NCI-H1694 treated with DMSO at 0.1 percent for 48 hours (cell line): ENCODE data around the gene DENND5A.
"Not testable (repeated sequence)": the region's sequence is repeated elsewhere in the genome, so short reads cannot be mapped to it uniquely, and the experiment has no call there.

Source experiments
- DNase-seq: peaks from one replicate; lab custom pipeline; 2025; lab: John Stamatoyannopoulos, UW

DENND5A gene

DNA sequence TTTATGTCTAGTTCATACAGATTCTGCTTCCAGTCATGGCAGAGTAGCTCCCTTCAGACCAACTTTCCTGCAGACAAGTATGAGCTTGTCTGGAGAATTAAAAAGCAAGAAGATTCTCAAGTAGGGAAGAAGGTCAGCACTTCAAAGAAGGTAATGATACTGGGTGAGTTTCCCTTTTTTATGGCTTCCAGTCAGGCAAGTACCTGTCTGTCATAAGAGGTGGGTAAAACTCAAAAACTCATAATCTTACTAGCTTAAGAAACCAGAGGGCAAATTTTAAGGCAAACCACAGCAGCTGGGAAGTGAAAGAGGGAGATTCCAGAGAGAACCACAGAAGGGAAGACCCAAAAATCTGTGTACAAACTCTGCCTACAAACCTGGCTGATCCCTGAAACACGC lies 54.2 kb downstream of the DENND5A start:
- no peak for DNase-seq

DNA sequence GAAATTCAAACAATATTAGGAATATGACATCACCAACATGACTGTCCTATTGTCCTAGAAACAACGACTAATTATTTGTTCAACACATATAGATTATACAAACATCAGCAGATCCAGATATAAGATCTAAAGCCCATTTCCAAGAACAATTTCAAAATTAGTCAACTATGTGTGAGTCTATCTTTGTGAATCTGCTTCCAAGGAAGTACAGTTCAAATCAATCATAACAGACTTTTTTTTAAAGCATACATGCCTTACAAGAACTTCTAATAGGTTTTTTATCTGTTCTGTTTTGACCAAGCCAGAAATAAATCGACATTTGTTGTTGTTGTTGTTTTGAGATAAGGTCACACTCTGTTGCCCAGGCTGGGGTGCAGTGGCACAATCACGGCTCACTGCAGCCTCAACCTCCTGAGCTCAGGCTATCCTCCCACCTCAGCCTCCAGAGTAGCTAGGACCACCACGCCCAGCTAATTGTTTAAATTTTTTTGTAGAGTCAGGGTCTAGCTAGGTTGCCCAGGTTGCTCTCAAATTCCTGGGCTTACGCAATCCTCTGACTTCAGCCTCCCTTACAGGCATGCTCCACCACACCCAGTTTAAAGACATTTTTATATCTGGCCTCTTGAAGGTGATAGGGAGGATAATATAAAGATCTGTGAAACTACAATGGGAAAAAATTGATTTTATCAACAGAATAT lies 54.8 kb downstream of the DENND5A start:
- DNase-seq: no peak

DNA sequence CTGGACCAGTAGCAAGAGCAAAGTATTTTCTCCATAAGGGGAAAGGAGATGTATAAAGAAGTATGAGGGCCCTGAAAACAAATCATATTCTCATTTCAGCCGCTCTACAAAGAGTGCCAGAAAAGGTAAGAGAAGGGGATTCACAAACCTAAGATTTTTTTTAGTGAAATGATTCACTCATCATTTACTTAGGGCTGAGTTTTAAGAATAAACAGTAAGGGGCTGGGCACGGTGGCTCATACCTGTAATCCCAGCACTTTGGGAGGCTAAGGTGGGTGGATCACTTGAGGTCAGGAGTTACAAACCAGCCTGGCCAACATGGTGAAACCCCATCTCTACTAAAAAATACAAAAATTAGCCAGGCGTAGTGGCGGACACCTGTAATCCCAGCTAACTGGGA lies 55.5 kb downstream of the DENND5A start:
- DNase-seq: not testable (repeated sequence)

DNA sequence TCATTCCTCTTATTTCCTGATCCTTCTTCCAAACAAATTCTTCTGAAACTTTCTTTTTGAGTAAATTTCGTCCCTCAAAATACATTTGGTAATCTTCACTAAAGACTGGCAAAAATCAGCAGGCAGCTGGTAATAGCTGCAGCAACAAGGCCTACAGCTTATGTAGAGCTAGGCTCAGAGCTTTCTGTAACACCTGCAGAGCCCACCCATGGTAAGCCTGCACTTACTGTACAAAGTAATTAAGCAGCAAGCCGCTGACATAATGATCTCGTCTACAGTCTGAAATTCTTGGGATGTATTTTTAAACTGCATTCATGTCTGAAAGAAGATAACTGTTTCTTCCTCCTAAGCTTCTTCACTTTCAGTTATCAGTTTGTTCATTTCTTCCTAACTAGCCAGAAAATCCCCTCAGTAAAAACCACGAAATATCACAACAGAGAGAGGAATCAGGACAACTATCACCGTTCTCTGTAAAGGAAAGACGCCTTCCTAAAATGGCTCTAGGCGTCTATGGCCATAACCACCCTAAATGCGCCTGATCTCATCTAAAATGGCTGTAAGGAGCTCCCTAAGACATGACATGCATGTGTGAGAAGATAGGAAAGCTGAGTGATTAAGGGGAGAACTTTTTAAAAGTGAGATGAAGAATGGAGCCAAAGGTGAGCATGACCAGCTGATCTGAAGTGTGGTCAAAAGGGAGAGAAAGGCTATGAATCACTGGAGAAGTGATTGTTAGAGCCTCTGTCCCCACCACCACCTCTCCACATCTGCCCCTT lies 56.2 kb downstream of the DENND5A start:
- no peak for DNase-seq

DNA sequence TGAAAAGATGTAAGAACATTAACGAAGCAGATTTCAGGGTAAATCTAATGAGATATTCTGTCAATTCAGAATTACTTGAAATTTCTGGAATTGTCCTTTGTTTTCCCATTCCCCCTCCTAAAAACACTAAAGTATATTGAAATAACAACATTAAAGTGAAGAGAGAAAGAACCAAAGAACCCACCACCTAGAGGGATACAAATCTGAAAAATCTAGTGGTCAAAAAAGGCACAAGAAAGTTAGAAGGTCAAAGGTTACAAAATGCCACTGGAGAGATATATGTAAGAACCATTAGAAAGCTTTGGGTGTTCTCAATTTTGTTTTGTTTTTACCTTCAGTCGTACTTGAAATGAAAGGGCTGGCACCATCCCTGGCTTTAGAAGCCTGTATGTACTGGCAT lies 57.9 kb downstream of the DENND5A start:
- DNase-seq: no peak

DNA sequence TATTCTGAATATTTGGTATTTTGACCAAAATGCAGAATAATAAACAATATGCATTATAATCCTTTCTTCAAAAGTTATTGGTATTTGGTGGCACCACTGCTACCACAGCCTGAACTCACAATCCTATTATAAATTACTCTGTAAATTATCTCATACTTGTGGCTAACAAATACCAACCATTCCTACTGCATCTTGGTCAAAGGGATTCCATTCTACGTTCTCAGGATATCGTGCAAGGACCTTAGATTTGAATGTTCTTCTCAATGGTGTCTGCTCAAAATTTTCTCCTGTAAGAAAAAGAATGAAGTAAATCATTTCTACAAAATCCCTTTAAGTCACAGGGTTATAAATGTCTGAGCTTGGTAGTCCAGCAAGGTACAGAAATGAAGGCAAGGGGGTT lies 58.7 kb downstream of the DENND5A start:
- no peak for DNase-seq

DNA sequence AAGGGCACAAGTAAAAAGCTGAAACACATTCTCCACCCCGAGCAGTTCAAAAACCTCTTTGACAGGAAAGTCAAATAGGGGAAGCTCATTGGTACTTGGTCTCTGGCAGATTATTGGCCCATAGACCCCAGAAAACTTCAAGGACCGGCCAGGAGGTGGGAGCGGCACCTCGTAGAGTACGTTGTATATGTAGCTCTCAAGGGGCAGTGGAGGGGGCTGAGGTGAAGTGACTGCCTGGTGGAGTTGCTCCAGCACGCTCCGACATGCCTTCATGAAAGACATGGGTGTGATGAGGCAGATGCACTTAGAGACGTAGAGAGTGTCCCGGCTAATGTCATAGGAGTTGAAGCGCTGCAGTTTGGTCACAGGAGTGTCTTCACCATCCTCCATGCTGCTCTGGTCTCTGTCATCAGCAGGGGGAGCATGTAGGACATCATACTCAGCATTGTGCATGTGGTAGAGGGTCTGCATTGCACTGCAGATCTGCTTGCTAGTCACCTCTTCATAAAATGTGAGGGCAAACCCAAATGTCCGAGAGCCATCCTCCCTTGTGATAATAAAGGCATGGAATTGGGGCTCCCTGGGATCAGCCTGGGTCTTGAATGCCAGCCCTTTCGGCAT lies 61.3 kb downstream of the DENND5A start:
- DNase-seq: no peak

DNA sequence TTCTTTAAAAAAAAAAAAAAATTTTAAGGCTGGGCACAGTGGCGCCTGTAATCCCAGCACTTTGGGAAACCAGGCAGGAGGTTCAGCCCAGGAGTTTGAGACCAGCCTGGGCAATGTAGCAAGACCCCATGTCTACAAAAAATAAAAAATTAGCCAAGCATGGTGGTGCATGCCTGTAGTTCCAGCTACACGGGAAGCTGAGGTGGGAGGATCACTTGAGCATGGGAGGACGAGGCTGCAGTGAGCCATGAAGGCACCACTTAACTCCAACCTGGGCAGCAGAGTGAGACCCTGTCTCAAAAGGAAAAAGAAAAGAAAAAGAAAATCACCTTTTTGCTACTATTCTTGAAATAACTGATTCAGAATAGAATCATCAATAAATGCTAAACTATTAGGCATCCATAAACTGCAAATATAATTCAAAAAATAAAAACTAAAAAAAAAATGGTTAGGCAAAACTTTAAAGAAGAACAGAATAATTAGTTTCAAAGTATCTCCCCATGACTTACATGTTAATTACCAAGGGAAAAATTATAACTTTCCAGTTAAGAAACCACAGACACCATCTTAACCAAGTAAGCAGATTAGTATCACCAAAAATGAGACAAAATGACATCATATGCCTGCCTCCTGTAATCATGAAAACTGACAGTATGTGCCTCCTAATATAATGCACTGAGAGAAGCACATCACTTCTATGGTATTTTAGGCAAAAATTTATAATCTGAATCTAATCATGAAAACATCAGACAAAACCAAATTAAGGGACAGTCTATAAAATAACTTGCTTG lies 63.6 kb downstream of the DENND5A start:
- DNase-seq: no peak

DNA sequence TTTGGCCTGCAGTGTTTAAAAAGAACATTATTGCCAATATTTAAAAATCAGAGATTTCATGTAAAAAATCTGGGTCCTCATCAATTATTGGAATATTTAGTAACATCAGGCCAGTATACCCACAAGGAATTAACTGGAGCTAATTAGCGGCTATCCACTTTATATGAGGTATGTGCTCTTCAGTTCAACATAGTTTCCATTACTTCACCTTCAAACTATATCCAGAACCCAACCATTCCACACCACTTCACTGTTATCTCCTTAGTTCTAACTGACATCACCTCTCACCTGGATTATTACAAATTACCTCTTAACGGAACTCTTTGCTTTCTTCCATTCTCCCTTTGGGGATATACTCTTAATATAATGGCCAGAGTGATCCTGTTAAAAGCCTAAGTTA lies 64.7 kb downstream of the DENND5A start:
- DNase-seq: no peak

DNA sequence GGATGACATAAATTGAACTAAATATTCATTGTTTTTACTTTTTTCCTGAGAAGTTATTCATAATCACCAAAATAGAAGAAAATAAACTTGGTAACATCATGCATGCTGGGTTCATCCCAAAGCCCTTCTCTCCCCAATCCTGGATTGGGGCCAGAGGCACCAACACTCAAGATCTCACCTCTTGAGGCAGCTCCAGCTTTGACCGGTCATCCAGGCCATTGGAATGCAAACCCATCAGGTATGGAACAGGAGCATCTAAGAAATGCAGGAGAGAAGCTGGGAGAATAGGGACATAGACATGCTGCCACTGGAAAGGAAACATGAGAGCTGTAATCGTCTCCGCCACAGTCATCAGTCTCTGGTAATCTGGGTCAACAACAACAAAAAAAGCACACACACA lies 71.8 kb downstream of the DENND5A start:
- DNase-seq: no peak

DNA sequence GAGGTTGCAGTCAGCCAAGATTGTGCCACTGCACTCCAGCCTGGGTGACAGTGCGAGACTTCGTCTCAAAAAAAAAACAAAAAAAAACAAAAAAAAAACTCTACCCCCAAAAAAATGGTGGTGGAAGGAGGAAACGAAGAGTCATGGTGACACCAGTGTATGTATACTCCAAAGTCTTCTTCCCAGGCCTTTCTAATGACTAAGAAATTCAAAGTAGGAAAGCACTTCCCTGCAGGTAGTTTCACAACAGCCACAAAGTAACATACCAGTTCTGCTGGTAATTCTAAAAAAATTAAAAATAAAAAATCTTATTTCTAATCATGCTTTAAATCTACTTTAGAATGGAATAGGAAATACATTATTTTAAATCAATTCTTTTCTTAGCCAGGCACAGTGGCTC lies 72.6 kb downstream of the DENND5A start:
- DNase-seq: no peak

DNA sequence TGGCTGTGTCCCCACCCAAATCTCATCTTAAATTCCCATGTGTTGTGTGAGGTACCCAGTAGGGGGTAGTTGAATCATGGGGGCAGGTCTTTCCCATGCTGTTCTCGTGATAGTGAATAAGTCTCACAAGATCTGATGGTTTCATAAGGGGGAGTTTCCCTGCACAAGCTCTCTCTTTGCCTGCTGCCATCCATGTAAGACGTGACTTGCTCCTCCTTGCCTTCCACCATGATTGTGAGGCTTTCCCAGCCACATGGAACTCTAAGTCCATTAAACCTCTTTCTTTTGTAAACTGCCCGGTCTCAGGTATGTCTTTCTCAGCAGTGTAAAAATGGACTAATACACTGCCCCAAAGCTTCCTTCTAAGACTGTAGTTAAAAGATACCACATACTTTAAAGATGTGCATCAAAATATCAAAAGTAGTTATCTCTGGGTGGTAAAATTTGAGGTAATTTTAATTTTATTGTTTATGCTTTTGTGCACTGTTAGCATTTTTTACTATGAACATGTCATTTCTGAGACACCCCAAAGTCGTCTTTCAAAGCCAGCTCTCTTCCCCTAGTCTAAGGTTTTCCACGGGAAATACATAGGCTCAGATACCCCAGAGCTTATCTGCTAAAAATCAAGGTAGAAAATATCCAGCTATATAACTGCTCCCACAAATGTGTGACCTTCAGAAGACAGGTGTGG lies 74.7 kb downstream of the DENND5A start:
- DNase-seq: not testable (repeated sequence)

DNA sequence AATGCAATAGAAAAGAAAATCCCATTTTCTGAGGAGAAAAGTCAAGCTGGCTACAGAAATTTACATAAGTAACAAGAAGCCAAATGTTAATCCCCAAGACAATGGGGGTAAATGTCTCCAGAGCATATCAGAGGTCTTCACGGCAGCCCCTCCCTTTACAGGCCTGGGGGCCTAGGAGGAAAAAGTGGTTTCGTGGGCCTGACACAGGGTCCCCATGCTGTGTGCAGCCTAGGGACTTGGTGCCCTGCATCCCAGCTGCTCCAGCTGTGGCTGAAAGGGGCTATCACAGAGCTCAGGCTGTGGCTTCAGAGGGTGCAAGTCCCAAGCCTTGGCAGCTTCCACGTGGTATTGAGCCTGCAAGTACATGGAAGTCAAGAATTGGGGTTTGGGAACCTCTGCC lies 76.3 kb downstream of the DENND5A start:
- not testable (repeated sequence) for DNase-seq

DNA sequence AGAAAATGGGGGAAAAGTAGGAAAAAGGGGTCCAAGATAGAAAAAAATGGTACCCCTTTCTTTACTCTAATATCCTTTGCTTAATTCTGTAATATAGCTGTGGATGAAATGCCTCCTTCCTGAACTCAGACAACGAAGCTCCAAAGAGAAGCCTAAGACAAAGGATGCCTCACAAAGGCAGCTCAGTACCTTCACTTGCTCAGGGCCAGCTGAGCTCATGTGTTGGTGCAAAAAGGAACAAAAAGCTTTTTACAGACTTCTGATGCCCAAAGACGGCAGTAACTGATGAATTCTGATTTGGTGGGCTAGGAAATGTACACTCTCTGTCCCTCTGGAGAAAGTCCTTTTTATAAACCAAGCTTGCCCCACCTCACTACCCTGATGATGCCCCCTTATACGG lies 77.5 kb downstream of the DENND5A start:
- no peak for DNase-seq

DNA sequence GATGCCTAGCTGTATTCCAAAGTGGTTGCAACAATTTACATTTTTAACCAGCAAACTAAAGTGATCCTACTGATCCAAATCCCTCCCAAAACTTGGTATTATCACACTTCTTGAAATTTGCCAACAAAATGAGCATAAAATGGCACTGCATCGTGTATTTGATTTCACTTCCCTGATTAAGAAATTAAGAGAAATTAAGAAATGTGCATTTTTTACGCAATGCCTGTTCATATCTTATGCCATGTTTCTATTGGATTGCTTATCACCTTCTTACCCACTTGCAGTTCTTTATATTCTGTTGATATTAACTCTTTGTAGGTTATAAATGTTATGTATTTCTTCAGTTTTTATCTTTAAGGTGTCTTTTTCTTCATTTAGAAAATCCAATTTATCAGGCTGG lies 80.6 kb downstream of the DENND5A start:
- DNase-seq: no peak

DNA sequence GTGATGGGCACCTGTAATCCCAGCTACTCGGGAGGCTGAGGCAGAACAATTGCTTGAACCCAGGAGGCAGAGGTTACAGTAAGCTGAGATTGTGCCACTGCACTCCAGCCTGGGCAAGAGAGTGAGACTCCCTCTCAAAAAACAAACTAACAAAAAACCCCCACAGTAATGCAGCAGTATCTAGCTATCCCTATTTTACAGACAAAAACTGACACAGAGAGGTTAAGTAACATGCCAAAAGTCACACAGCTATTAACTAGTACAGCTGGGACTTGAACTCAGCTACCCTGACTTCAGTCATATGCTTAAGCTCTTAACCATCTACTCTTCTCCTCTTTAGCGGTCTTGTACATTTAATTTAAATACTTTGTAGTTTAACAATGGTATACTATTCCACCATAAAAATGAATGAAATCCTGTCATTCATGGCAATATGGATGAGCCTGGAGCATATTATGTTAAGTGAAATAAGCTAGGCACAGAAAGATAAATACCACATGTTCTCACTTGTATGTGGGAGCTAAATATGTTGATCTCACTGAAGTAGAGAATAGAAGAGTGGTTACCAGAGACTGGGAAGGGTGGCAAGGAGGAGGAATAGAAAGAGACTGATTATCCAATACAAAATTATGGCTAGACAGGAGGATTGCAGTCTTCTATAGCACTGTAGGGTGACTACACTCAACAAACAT lies 82.8 kb downstream of the DENND5A start:
- no peak for DNase-seq

DNA sequence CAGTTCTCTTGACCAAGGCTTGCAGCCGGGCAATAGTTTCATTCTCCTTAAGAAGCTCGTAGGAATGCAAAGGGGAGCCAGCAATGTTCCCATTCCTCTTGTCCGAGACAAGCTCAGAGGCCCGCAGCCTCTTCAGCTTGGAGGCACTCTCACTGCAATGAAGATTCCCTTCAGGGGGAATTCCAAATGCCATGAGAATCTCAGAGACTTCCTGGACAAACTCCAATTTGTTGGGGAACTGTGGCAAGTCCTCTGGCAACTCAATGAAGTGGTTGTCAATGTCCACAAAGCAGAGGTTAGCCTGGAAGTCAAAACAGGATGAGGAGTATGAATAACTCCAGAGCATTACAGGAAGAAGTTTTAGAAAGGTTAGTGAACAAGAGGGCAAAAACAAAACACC lies 84.4 kb downstream of the DENND5A start:
- DNase-seq: no peak

DNA sequence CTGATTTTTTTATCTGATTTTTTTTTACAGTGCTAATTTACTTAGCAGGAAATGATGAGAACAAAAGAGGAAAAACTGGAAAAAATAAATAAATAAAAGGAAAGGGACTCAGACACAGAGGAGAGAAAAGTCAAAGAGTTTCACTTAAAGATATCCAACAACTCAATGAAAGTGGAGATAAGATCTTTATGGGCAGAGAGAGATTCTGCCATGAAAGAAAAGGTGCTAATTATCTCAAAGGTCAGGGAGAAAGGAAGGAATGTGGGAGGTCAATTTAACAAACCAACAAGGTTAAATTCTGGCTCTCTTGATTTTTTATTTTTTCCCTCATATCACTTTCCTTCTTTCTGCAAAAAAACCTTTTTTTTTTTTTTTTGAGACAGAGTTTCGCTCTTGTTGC lies 86.0 kb downstream of the DENND5A start:
- DNase-seq: no peak

DNA sequence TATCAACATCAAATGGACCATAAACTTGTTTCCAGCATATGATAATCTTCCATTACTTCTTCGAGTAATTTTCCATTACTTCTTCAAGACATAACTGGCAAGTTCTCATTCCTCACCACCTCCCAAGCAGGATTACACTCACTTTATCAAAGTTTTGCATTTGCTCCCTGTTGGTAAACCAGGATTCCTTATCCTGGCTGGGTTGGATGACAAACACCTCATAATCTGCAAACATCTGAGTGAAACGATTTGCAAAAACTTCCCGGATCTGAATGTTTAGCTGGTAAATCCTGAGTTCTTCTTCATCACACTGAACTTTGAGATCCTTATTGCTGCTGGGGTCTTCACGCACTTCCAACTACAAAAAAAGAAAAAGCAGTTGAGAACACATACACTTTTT lies 86.4 kb downstream of the DENND5A start:
- DNase-seq: no peak

DNA sequence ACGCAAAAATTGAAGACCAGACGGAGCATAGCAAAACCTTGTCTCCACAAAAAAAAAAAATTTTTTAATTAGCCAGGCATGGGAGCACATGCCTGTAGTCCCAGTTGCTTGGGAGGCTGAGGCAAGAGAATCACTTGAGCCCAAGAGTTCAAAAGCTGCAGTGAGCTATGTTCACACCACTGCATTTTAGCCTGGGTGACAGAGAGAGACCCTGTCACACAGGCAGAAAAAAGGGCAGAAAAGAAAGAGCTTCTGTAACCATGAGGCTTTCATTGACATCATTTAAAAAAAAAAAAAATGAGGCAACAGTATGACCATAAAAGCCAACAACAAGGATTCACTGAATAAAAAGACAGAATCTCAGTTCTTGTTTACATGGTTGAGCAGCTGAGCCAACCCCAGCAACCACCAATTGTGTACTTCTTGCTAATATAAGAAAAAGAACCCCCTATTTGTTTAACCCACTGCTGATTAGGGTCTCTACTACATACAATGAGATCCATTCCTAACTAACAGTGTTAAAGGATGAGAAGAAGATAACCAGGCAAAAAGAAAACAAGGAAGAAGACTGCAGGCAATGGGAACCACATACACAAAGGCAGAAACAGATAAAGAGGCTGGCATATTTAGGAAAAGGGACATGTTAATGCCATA lies 87.6 kb downstream of the DENND5A start:
- DNase-seq: no peak

DNA sequence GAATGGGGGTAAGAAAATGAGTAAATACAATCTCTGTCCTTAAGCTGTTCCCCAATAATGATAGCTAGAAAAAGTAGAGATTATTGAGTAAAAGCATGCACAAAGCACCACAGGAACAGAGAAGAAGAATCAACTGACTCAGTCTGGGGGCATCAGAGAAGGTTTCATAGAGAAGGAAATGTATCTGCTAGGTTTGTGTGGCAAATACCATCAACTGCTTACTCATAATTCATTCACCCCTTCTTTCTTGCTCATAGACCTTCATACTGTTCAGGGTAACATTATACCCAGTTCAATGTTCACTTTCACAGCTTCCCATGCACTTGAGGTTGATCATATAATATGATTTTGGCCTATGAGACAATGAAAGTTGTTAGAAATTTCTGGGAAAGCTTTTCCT lies 88.6 kb downstream of the DENND5A start:
- no peak for DNase-seq
